Activated T-helper 2 cell treated with anti-CD3 and anti-CD28 coated beads, Interferon-gamma antibody, Interleukin-2, Interleukin-4, amounts not matched to agents 10 μg/mL and 5 μg/mL and 100 μg/mL, durations not matched to agents 14 hours and 24 hours and 36 hours (primary cell): ENCODE data around the gene RBMX. TPM values are rescaled to one million over a fixed set of nuclear protein-coding genes. Genes with fewer than 3 reads are reported as not detected.

Experiments
- DNase-seq: peaks from one replicate; pipeline ENCODE4 v3.0.0; 2021; ENCODE audit warnings: low spot score
- H3K27ac Mint-ChIP-seq: one replicate; pipeline ENCODE4 v1.8.0; 2021; ENCODE audit warnings: mixed read lengths
- H3K27me3 Mint-ChIP-seq: one replicate; pipeline ENCODE4 v1.8.0; 2021; ENCODE audit warnings: low read depth, mixed read lengths
- H3K36me3 Mint-ChIP-seq: one replicate; pipeline ENCODE4 v1.8.0; 2021; ENCODE audit warnings: low read depth, mixed read lengths
- H3K4me1 Mint-ChIP-seq: one replicate; pipeline ENCODE4 v1.8.0; 2021; ENCODE audit warnings: low read depth, mixed read lengths
- H3K4me3 Mint-ChIP-seq: one replicate; pipeline ENCODE4 v1.8.0; 2021; ENCODE audit warnings: low read depth, mild to moderate bottlenecking, moderate library complexity, mixed read lengths
- H3K9me3 Mint-ChIP-seq: one replicate; pipeline ENCODE4 v1.8.0; 2021; ENCODE audit warnings: mixed read lengths
- intact Hi-C: fragments of 100-400 bp; cut with micrococcal nuclease; formaldehyde crosslinking; loops from one replicate; pipeline ENCODE4 v1.15.1; 2023
- total RNA-seq: library from RNA; stranded (reverse); gene quantifications from 2 replicates; pipeline ENCODE4 v1.2.3, GENCODE V29; 2022

The RBMX gene
- total RNA-seq, 1 donor from 2014 or later = 311 TPM

DNA sequence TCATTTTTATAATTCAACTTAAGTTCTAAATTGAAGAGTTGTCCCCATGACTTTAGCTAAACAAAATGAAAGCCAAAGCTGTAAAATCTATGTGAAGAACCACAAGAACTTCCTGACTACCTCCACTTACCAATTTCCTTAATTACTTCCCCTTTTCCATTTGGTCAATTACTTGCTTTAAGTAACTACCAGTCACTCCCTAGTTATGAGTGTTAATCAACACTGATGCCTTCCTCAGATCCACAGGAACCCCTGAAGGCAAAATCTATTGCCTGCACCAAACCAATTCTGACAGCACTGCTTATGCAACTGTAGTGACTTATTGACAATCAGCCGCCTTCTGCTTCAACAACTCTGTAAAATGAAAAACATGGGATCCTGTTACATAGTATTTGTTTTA lies 10.5 kb downstream of the RBMX start:
- Mint-ChIP-seq H3K27me3 (no peaks in the 10 kb centered on the region), H3K4me3 (no peak overlapping the region), H3K36me3 (peaks cover 89% of the 10 kb centered on the region), H3K9me3 (no peaks in the 10 kb centered on the region), H3K4me1 (peaks cover 37% of the 10 kb centered on the region), H3K27ac (peak overlapping the region; percentile 14)
- DNase-seq = no peak
- intact Hi-C loops = no loop called here

- peaks cover 80% of the 10 kb centered on the region for H3K36me3 Mint-ChIP-seq
- H3K4me3 Mint-ChIP-seq = no peak overlapping the region
- H3K27ac Mint-ChIP-seq = no peak overlapping the region
- H3K27me3 Mint-ChIP-seq = no peaks in the 10 kb centered on the region
- no peak for DNase-seq
- H3K4me1 Mint-ChIP-seq = peaks cover 35% of the 10 kb centered on the region
- H3K9me3 Mint-ChIP-seq = no peaks in the 10 kb centered on the region
- intact Hi-C loops = loop anchor here (5.0 kb wide), 1 partner anchor 86 kb away; the partner anchor contains the start of gene ARHGEF6
Measured at GRCh38 chrX:136868283-136869055, 12.1 kb downstream of the RBMX start.

- peak overlapping the region; percentile 33 for H3K27ac Mint-ChIP-seq
- no peaks in the 10 kb centered on the region for H3K27me3 Mint-ChIP-seq
- peaks cover 76% of the 10 kb centered on the region for H3K36me3 Mint-ChIP-seq
- no peak overlapping the region for H3K4me3 Mint-ChIP-seq
- no peaks in the 10 kb centered on the region for H3K9me3 Mint-ChIP-seq
- intact Hi-C loops = loop anchor here (5.0 kb wide), 1 partner anchor 85 kb away; the partner anchor contains the start of gene ARHGEF6
- DNase-seq = no peak
- peaks cover 34% of the 10 kb centered on the region for H3K4me1 Mint-ChIP-seq
Measured at GRCh38 chrX:136867518-136867917, 13.0 kb downstream of the RBMX start.

- Mint-ChIP-seq H3K4me1 (peaks cover 30% of the 10 kb centered on the region), H3K4me3 (no peak overlapping the region), H3K27me3 (no peaks in the 10 kb centered on the region), H3K27ac (peak overlapping the region; percentile 33), H3K36me3 (peaks cover 73% of the 10 kb centered on the region), H3K9me3 (no peaks in the 10 kb centered on the region)
- intact Hi-C loops = loop anchor here (5.0 kb wide), 1 partner anchor 85 kb away; the partner anchor contains the start of gene ARHGEF6
- no peak for DNase-seq
Measured at GRCh38 chrX:136867096-136867491, 13.4 kb downstream of the RBMX start.

GRCh38 chrX:136866337-136867095 lies 14.0 kb downstream of the RBMX start:
- H3K27me3 Mint-ChIP-seq = no peaks in the 10 kb centered on the region
- H3K9me3 Mint-ChIP-seq = no peaks in the 10 kb centered on the region
- H3K27ac Mint-ChIP-seq = peak overlapping the region; percentile 28
- peaks cover 73% of the 10 kb centered on the region for H3K36me3 Mint-ChIP-seq
- intact Hi-C loops = loop anchor here (5.0 kb wide), 1 partner anchor 84 kb away; the partner anchor contains the start of gene ARHGEF6
- peaks cover 28% of the 10 kb centered on the region for H3K4me1 Mint-ChIP-seq
- no peak overlapping the region for H3K4me3 Mint-ChIP-seq
- no peak for DNase-seq

DNA sequence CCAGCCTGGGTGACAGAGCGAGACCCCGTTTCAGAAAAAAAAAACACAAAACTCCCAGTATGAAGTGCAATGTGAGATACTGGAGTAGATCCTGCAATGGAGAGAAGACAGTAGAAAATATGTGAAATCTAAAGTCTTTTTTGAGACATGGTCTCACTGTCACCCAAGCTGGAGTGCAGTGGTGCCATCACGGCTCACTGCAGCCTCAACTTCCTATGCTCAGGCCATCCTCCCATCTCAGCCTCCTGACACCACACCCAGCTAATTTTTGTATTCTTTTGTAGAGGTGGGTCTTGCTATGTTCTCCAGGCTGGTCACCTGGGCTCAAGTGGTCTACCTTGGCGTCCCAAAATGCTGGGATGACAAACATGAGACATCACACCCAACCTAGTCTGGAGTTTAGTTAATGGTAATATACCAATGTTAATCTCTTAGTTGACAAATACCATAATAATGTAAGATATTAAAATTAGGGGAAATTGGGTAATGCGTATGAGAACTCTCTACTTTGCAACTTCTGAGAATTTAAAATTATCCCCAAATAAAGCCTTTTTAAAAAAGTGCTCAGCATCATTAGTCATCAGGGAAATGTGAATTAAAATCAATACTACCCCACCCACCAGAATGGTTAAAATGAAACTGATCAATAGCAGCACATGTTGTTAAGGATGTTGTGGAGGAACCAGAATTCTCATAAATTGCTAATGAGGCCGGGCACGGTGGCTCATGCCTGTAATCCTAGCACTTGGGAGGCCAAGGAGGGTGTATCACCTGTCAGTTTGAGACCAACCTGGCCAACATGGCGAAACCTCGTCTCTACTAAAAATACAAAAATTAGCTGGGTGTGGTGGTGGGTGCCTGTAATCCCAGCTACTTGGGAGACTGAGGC lies 15.0 kb downstream of the RBMX start:
- H3K36me3 Mint-ChIP-seq = peaks cover 79% of the 10 kb centered on the region
- H3K9me3 Mint-ChIP-seq = no peaks in the 10 kb centered on the region
- no peak for DNase-seq
- H3K27me3 Mint-ChIP-seq = no peaks in the 10 kb centered on the region
- peaks cover 36% of the 10 kb centered on the region for H3K4me1 Mint-ChIP-seq
- no peak overlapping the region for H3K4me3 Mint-ChIP-seq
- peak overlapping the region; percentile 17 for H3K27ac Mint-ChIP-seq
- intact Hi-C loops = loop anchor here (2.0 to 5.0 kb wide), 2 partner anchors 13 to 83 kb away; partner anchors contain the start of gene ARHGEF6

DNA sequence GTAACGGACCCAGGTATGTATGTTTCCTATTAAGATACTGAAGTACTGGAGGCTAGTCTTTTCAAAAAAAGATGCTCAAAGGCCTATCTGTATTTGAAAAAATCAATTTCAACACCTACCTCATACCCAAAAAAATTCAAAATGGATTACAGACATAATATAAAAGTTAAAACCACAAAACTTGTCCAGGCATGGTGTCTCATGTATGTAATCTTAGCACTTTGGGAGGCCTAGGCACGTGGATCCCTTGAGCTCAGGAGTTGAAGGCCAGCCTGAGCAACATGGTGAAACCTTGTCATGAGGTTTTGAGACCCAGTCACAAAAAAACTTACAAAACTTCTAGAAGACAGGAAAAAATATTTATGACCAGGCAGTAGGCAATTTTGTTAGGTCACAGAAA lies 16.7 kb downstream of the RBMX start:
- intact Hi-C loops = loop anchor here (2.0 kb wide), 1 partner anchor 15 kb away; no protein-coding TSS in a partner anchor
- H3K36me3 Mint-ChIP-seq = peaks cover 72% of the 10 kb centered on the region

GRCh38 chrX:136862546-136862945 lies 18.0 kb downstream of the RBMX start:
- H3K27me3 Mint-ChIP-seq = no peaks in the 10 kb centered on the region
- no peak overlapping the region for H3K4me3 Mint-ChIP-seq
- no peaks in the 10 kb centered on the region for H3K9me3 Mint-ChIP-seq
- intact Hi-C loops = no loop called here
- H3K27ac Mint-ChIP-seq = no peak overlapping the region
- no peak for DNase-seq
- H3K36me3 Mint-ChIP-seq = peaks cover 70% of the 10 kb centered on the region
- peaks cover 38% of the 10 kb centered on the region for H3K4me1 Mint-ChIP-seq

More for the DNA sequence above, 16.7 kb downstream of the RBMX start:
- H3K27me3 Mint-ChIP-seq = no peaks in the 10 kb centered on the region
- DNase-seq = no peak
- H3K4me1 Mint-ChIP-seq = peaks cover 34% of the 10 kb centered on the region
- H3K9me3 Mint-ChIP-seq = no peaks in the 10 kb centered on the region
- H3K27ac Mint-ChIP-seq = no peak overlapping the region
- H3K4me3 Mint-ChIP-seq = no peak overlapping the region

DNA sequence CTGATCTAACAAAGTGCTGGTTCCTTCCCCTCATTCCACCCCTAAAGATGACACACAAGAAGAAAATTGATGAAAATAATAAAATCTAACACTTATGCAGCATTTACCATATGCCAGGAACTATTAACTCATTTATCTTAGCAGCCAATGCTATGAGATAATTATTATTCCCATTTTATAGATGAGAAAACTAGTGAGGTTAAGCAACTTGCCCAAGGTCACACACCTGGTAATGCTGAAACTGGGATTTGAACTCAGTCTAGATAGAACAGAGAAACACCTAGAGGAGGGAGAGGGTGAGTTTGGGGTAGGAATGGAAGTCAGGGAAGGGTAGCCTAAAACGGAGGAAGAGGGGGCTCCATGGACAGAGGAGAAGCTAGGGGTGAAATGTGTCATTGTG lies 18.6 kb downstream of the RBMX start:
- intact Hi-C loops = no loop called here
- Mint-ChIP-seq H3K27ac (peak overlapping the region; percentile 21), H3K4me3 (no peak overlapping the region), H3K27me3 (no peaks in the 10 kb centered on the region), H3K9me3 (no peaks in the 10 kb centered on the region), H3K36me3 (peaks cover 69% of the 10 kb centered on the region), H3K4me1 (peaks cover 32% of the 10 kb centered on the region)
- no peak for DNase-seq

- peaks cover 37% of the 10 kb centered on the region for H3K4me1 Mint-ChIP-seq
- intact Hi-C loops = no loop called here
- no peak overlapping the region for H3K4me3 Mint-ChIP-seq
- H3K27ac Mint-ChIP-seq = peak overlapping the region; percentile 59
- no peak for DNase-seq
- no peaks in the 10 kb centered on the region for H3K27me3 Mint-ChIP-seq
- no peaks in the 10 kb centered on the region for H3K9me3 Mint-ChIP-seq
- H3K36me3 Mint-ChIP-seq = peaks cover 67% of the 10 kb centered on the region
Measured at GRCh38 chrX:136858007-136858756, 22.3 kb downstream of the RBMX start.

DNA sequence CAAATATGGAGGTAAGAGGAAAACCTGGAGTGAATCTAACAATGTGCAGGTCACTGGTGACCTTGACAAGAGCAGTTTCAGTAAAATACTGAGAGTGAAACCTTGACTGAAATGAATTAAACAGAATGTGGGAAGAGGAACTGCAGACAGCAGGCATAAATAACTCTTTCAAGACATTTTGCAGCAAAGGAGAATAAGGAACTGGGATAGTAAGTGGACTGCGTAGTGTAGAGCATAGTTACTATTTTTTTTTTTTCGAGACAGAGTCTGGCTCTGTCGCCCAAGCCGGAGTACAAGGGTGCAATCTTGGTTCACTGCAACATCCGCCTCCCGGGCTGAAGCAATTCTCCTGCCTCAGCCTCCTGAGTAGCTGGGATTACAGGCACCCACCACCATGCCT lies 24.0 kb downstream of the RBMX start:
- H3K27me3 Mint-ChIP-seq = no peaks in the 10 kb centered on the region
- no peak for DNase-seq
- H3K4me1 Mint-ChIP-seq = peaks cover 42% of the 10 kb centered on the region
- no peak overlapping the region for H3K4me3 Mint-ChIP-seq
- H3K9me3 Mint-ChIP-seq = no peaks in the 10 kb centered on the region
- peak overlapping the region; percentile 77 for H3K27ac Mint-ChIP-seq
- intact Hi-C loops = no loop called here
- H3K36me3 Mint-ChIP-seq = peaks cover 69% of the 10 kb centered on the region

DNA sequence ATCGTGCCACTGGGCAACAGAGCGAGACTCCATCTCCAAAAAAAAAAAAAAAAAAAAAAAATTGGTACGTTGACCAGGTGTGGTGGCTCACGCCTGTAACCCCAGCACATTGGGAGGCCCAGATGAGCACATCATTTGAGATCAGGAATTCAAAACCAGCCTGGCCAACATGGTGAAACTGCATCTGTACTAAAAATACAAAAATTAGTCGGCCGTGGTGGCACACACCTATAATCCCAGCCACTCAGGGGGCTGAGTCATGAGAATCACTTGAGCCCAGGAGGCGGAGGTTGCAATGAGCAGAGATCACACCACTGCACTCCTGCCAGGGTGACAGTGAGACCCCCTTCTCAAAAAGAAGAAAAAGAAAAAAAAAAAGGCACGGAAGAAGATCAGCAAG lies 24.5 kb downstream of the RBMX start:
- Mint-ChIP-seq H3K27ac (peak overlapping the region; percentile 77), H3K36me3 (peaks cover 67% of the 10 kb centered on the region), H3K9me3 (no peaks in the 10 kb centered on the region), H3K4me3 (no peak overlapping the region), H3K27me3 (no peaks in the 10 kb centered on the region), H3K4me1 (peaks cover 40% of the 10 kb centered on the region)
- intact Hi-C loops = no loop called here
- no peak for DNase-seq
